CD4-positive, alpha-beta T cell treated with Interleukin-17A for 1 hour (primary cell): ENCODE data around the gene GINS3.
"Not testable (repeated sequence)": the region's sequence is repeated elsewhere in the genome, so short reads cannot be mapped to it uniquely, and the experiment has no call there.

Source experiments
- DNase-seq: peaks from one replicate; pipeline ENCODE4 v3.0.0-alpha.2; 2020

GINS3 gene

GRCh38 chr16:58393138-58393504 is 850 bp downstream of the GINS3 start:
- DNase-seq: no peak

DNA sequence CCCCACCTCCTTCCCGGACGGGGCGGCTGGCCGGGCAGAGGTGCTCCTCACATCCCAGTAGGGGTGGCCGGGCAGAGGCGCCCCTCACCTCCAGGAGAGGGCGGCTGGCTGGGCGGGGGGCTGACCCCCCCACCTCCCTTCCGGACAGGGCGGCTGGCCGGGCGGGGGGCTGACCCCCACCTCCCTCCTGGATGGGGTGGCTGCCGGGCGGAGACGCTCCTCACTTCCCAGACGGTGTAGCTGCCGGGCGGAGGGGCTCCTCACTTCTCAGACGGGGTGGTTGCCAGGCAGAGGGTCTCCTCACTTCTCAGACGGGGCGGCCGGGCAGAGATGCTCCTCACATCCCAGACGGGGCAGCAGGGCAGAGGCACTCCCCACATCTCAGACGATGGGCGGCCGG is 4.6 kb downstream of the GINS3 start:
- not testable (repeated sequence) for DNase-seq

DNA sequence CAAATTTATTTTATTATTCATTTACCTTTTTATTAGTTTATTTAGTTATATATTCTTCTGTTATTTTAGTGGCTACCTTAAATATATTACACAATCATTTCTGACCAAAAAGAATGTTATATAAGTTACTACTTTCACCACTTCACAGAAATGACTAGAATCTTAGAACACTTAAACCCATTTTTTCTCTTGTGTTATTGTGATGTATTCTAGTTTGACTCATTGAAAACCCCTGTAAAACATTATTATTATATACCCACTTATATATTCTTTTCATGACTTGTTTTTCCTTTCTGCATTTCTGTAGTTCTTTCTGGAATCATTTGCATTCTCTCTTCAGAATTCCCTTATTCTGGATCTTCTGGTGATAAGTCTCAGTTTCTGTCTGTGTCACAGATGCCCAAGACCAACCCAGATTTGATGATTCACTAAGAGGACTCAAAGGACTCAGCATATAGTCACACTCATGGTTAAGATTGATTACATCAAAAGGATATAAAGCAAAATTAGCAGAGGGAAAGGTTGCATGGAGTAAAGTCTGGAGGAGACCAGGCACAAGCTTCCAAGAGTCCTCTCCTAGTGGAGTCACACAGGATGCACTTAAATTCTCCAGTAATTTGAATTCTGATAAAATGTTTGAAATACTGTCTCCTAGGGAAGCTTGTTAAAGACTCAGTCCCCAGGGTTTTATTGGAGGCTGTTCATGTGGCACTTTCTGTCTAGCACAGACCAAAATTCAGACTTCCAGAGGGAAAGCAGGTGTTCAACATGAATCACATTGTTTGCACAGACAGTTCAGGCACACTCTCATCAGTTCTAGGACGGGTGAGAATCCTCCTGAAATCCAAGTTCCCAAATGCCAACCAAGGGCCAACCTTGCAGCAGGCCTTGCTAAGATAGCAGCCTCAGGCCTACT is 7.7 kb downstream of the GINS3 start:
- DNase-seq: no peak

DNA sequence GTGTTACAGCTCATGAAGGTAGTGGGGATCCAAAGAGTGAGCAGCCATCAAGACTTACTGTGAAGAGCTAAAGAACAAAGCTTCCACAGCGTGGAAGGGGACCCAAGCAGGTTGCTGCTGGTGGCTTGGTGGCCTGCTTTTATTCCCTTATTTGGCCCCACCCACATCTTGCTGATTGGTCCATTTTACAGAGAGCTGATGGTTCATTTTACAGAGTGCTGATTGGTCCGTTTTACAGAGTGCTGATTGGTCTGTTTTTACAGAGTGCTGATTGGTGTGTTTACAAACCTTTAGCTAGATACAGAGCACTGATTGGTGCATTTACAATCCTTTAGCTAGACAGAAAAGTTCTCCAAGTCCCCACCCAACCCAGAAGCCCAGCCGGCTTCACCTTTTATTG is 9.0 kb downstream of the GINS3 start:
- DNase-seq: not testable (repeated sequence)

DNA sequence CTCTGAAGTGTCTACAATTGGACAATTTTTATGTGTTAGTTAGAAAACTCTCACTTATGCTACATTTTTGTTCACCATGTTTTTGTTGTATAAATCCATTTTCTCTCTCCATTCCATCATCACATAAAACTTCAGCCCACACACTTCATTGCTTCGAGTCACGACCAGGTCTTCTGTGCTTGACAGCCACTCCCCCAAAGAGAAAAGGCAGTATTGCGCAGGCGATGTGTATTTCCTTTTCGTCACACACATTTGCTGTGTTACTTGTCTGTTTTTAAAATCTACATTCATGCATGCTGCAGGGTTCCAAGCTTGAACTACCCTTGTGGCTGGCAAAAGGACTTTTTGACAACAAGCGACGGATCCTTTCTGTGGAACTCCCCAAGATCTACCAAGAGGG is 10.5 kb downstream of the GINS3 start:
- DNase-seq: no peak

- no peak for DNase-seq
Observed at GRCh38 chr16:58409316-58409973, 17.2 kb downstream of the GINS3 start.

- DNase-seq: no peak
Observed at GRCh38 chr16:58411336-58411735, 19.1 kb downstream of the GINS3 start.

DNA sequence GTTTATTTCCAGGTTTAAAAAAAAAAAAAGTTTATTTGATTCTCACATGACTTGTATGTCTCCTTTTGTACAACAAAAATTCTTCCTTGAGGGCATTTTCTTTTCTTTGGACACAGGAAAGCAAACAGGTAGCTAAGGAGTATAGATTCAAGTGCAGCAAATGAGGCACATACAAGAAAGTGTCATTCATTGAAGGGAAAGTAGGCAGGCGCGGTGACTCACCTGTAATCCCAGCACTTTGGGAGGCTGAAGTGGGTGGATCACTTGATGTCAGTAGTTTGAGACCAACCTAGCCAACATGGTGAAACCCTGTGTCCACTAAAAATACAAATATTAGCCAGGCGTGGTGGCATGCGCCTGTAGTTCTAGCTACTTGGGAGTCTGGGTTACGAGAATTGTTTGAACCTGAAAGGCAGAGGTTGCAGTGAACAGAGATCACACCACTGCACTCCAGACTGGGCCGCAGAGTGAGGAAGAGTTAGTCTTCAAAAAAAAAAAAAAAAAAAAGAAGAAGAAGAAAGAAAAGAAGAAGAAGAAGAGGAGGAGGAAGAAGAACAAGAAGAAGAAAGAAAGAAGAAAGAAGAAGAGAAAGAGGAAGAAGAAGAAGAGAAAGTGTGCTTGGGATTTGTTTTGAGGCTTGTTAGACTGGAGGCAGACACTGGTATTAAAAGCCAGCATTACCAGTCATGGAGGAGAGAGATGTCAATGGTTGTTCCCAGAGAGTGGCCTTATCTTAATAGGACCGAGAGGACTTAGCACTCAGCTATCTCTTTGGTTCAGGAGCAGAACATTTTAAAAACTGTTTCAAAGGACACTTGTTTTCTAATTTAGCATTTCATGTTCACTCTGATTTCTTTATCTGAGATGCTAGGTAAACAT is 19.7 kb downstream of the GINS3 start:
- DNase-seq: no peak

DNA sequence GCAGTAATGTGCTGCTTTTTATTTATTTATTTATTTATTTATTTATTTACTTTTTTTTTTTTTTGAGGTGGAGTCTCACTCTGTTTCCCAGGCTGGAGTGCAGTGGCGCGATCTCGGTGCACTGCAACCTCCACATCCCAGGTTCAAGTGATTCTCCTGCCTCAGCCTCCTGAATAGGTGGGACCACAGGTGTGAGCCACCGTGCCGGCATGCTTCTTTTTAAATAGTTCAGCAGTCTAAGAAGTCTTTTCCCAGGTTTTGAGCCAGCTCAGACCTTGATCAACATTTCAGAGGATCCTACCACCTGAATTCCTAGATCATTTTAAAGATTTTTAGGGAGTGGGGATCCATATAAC is 20.3 kb downstream of the GINS3 start:
- DNase-seq: not testable (repeated sequence)

- DNase-seq: no peak
Observed at GRCh38 chr16:58413359-58413758, 21.1 kb downstream of the GINS3 start.

DNA sequence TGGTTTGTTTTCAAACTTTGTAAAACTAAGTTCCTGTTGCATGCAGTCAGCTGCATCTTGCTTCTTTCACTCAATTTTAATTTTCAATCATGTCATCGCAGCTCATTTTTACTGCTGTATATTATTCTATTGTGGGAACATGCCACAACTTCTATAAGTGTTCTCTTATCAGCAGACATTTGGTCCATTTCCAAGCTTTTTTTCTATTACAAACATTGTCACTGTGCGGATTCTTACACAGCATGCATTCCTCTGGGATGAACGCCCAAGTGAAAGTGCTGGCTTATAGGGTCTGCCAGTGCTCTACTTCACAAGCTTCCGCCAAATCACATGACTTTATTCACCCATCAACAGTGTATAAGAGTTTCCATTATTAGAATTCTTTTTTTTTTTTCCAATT is 22.7 kb downstream of the GINS3 start:
- no peak for DNase-seq

DNA sequence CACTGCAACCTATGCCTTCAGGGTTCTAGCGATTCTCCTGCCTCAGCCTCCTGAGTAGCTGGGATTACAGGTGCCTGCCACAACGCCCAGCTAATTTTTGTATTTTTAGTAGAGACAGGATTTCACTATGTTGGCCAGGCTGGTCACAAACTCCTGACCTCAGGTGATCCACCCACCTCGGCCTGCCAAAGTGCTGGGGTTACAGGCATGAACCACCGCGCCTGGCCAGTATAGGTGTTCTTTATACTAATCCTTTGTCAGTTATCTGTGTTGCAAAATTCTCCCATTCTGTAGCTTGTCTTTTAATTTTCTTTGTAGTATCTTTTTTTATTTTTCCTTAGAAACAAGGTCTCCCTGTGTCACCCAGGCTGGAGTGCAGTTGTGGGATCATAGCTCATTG is 23.7 kb downstream of the GINS3 start:
- DNase-seq: not testable (repeated sequence)

GRCh38 chr16:58417035-58417434 is 24.8 kb downstream of the GINS3 start:
- DNase-seq: no peak

DNA sequence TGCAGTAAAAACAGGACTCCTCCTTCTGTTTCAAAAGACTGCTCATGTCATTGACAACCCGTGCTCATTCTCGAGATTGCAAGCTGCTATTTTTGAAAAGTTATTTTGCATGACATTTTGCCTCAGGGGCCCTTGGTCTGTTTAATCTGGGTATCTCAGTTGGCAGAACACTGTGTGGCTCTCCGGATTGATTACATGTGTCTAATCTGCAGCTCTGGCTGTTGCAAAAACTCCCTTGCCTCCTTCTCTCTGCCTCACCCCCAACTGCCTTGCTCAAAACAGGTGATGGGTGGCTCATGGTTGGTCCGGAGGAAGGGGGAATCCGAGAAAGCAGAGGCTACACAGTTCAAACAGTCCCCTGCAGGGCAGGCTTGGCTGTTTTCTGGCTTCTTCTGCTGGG is 25.3 kb downstream of the GINS3 start:
- no peak for DNase-seq

GRCh38 chr16:58418026-58418425 is 25.8 kb downstream of the GINS3 start:
- DNase-seq: no peak

DNA sequence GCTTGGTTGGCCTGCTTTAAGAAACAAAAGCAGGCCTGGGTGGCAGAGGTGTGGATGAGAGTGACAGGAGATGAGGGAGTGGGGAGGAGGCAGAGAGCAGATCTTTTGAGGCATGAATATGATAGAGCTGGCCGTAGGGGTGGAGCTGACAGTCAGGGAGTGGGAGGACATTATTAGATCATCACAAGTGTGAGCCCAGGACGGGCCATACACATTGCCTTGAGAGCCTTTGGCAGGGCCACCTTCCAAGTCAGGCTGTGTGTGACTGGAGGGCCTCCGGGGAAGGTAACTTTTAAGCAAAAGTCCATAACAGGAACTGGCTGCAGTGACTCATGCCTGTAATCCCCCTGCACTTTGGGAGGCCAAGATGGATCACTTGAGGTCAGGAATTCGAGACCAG is 26.3 kb downstream of the GINS3 start:
- no peak for DNase-seq

GRCh38 chr16:58419241-58419990 is 27.1 kb downstream of the GINS3 start:
- DNase-seq: no peak

- no peak for DNase-seq
Observed at GRCh38 chr16:58421059-58421458, 28.8 kb downstream of the GINS3 start.

DNA sequence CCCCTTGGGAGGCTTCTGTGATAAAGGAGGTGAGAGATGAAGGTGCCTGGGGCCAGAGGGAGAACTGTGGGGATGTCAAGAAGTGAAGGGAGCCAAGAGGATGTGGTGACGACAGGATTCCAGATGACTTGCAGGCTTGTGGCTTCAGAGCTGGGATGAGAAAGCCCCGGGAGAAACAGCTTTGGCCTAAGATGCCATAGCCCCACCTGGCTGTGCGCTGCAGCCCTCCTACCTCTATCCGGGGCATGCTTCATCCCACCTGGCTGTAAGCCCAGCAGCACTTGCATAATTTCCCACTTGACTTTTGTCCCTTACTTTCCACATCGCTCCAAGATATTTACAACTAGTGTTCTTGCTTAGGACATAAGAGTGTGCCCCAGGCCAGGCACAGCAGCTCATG is 29.3 kb downstream of the GINS3 start:
- DNase-seq: no peak

DNA sequence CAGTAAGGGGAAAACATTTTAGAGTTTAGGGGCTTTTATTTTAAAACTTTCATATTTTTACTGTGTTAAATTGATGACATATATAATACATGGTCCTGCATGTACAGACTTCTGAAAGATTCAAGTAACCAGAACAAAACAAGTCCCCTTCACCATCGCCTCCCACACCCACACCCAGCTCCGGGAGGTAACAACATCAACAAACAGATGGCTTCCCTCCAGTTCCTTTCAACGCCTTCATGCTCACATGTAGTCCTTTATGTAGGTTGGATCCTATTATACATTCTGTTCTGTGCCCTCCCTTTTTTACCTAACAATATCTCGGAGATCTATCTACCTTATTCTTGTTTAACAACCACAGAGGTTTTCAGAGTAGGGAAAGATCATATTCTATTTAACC is 30.5 kb downstream of the GINS3 start:
- no peak for DNase-seq

DNA sequence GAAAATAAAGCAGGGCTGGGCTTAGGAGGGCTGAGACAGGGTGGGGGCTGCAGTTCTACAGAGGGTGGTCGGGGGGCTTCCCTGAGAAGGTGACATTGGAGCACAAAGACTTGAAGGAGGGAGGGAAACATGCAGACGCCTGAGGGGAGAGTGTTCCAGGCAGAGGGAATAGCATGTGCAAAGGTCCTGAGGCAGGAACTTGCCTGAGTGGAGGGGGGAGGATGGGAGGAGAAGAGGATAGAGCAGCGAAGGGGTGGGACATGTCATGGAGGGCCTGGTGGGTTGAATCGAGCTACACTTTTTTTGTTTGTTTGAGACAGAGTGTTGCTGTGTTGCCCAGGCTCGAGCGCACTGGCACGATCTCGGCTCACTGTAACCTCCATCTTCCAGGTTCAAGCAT is 33.0 kb downstream of the GINS3 start:
- no peak for DNase-seq

- peak; percentile 30 for DNase-seq
Observed at GRCh38 chr16:58425756-58426494, 33.7 kb downstream of the GINS3 start.
